Parathyroid adenoma (tissue), 2 donors: ENCODE data around the gene AGAP1.

Source experiments
- H2AFZ ChIP-seq: fragments of 300-600 bp; sonication (generic); one replicate; pipeline ENCODE4 v1.7.0; 2017; ENCODE audit warnings: antibody characterized with exemption, mild to moderate bottlenecking
- H3K27ac ChIP-seq: fragments of 300-600 bp; sonication (generic); one replicate; pipeline ENCODE4 v1.7.0; 2017
- H3K27me3 ChIP-seq: fragments of 300-600 bp; sonication (generic); one replicate; pipeline ENCODE4 v1.7.0; 2017; ENCODE audit warnings: low read length; ENCODE audit not compliant: control insufficient read depth, insufficient read depth
- H3K36me3 ChIP-seq: fragments of 300-600 bp; sonication (generic); one replicate; pipeline ENCODE4 v1.7.0; 2017; ENCODE audit warnings: low read length; ENCODE audit not compliant: control insufficient read depth, insufficient read depth
- H3K4me1 ChIP-seq: fragments of 300-600 bp; sonication (generic); one replicate; pipeline ENCODE4 v1.7.0; 2017; ENCODE audit warnings: control low read depth
- H3K4me2 ChIP-seq: fragments of 300-600 bp; sonication (generic); one replicate; pipeline ENCODE4 v1.7.0; 2017; ENCODE audit warnings: low read length
- H3K4me3 ChIP-seq: fragments of 300-600 bp; sonication (generic); one replicate; pipeline ENCODE4 v1.7.0; 2017; ENCODE audit warnings: low read depth, low read length
- H3K79me2 ChIP-seq: fragments of 300-600 bp; sonication (generic); one replicate; pipeline ENCODE4 v1.7.0; 2017; ENCODE audit warnings: control low read depth
- H3K9ac ChIP-seq: fragments of 300-600 bp; sonication (generic); one replicate; pipeline ENCODE4 v1.7.0; 2017; ENCODE audit warnings: mild to moderate bottlenecking
- H3K9me3 ChIP-seq: fragments of 300-600 bp; sonication (generic); one replicate; pipeline ENCODE4 v1.7.0; 2017; ENCODE audit warnings: low read length; ENCODE audit not compliant: control insufficient read depth
- TF ChIP-seq, protein P1 (sequence below): fragments of 300-600 bp; sonication (generic); IDR thresholded peaks from one replicate; pipeline ENCODE4 v1.7.0; 2017; ENCODE audit warnings: antibody characterized with exemption, mild to moderate bottlenecking
- donor health status: primary hyperparathyroidism.

The AGAP1 gene

GRCh38 chr2:235534678-235535422 is 41.0 kb downstream of the AGAP1 start:
- Histone ChIP-seq H3K4me3 (no peak overlapping the region), H3K79me2 (peaks cover 45% of the 10 kb centered on the region), H3K27me3 (no peaks in the 10 kb centered on the region), H2AFZ (no peak overlapping the region), H3K9ac (no peak overlapping the region), H3K4me2 (no peak overlapping the region), H3K9me3 (no peaks in the 10 kb centered on the region), H3K36me3 (no peaks in the 10 kb centered on the region), H3K4me1 (peaks cover 8% of the 10 kb centered on the region), H3K27ac (no peak overlapping the region)
- TF ChIP-seq, protein P1, sequence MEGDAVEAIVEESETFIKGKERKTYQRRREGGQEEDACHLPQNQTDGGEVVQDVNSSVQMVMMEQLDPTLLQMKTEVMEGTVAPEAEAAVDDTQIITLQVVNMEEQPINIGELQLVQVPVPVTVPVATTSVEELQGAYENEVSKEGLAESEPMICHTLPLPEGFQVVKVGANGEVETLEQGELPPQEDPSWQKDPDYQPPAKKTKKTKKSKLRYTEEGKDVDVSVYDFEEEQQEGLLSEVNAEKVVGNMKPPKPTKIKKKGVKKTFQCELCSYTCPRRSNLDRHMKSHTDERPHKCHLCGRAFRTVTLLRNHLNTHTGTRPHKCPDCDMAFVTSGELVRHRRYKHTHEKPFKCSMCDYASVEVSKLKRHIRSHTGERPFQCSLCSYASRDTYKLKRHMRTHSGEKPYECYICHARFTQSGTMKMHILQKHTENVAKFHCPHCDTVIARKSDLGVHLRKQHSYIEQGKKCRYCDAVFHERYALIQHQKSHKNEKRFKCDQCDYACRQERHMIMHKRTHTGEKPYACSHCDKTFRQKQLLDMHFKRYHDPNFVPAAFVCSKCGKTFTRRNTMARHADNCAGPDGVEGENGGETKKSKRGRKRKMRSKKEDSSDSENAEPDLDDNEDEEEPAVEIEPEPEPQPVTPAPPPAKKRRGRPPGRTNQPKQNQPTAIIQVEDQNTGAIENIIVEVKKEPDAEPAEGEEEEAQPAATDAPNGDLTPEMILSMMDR: no peak

DNA sequence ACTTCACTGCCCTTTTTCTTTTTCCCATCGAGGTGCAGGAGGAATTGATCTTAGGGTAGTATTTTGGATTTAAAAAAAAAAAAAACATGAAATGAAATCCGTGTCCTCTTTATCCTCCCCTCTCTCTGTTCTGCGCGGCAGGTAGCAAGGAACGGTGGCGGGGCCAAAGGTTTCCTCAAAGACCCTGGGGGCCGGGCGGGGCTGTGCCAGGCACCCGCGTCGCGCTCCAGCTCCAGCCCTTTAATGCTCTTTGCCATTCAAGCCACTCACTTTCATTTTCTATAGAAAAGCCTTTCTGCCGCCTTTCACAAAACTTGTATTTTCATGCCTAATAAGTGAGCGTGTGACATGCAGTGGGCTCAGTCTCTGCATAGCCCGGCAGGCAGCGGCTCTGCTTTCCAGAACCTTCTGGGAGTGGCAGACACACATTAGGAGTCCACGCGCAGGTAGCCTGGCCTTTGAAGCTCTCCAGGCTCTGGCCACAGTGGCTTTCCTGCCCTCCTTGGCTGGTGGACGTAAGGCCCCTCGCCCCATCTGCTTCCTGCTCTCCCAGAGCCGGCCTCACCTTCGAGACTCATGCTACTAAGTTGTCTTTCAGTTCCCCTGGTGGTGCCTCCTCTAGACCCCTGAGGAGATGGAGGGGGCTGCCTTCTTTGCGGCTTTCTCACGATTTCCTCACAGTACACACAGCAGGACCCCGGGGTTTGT is 41.7 kb downstream of the AGAP1 start:
- no peaks in the 10 kb centered on the region for H3K36me3 ChIP-seq
- peaks cover 8% of the 10 kb centered on the region for H3K4me1 ChIP-seq
- H3K9me3 ChIP-seq: no peaks in the 10 kb centered on the region
- no peak overlapping the region for H3K4me3 ChIP-seq
- no peak overlapping the region for H3K9ac ChIP-seq
- TF ChIP-seq, protein P1: no peak
- H2AFZ ChIP-seq: no peak overlapping the region
- no peaks in the 10 kb centered on the region for H3K27me3 ChIP-seq
- no peak overlapping the region for H3K27ac ChIP-seq
- peaks cover 45% of the 10 kb centered on the region for H3K79me2 ChIP-seq
- H3K4me2 ChIP-seq: no peak overlapping the region

DNA sequence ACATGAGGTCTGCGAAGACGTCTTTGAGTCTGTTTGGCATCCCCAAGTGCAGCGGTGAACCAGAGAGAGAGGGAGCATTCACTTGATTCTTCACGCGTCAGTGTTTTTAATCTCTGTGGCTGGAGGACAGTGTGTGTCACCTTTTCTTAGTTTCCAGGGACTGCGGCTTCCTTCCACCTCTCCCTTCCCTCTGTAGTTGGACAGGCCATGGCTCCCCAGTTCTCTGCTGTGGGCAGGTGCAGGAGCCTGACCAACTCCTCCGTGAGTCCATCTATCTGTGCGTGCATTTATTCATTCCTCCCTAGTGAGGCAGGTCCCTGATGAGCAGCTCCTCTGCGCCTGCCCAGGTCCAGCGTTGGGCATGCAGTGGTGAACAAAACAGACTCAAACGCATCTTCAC is 42.9 kb downstream of the AGAP1 start:
- Histone ChIP-seq H3K36me3 (no peaks in the 10 kb centered on the region), H3K79me2 (peaks cover 46% of the 10 kb centered on the region), H3K4me3 (no peak overlapping the region), H3K9ac (no peak overlapping the region), H3K4me1 (peaks cover 8% of the 10 kb centered on the region), H3K9me3 (no peaks in the 10 kb centered on the region), H3K27me3 (no peaks in the 10 kb centered on the region), H3K27ac (no peak overlapping the region), H2AFZ (no peak overlapping the region), H3K4me2 (no peak overlapping the region)
- TF ChIP-seq, protein P1: no peak

GRCh38 chr2:235537186-235537585 is 43.3 kb downstream of the AGAP1 start:
- no peak overlapping the region for H3K27ac ChIP-seq

More at GRCh38 chr2:235537186-235537585, 43.3 kb downstream of the AGAP1 start:
- Histone ChIP-seq H3K9me3 (no peaks in the 10 kb centered on the region), H3K27me3 (no peaks in the 10 kb centered on the region), H2AFZ (no peak overlapping the region), H3K79me2 (peaks cover 46% of the 10 kb centered on the region), H3K4me3 (no peak overlapping the region), H3K4me2 (no peak overlapping the region), H3K4me1 (peaks cover 8% of the 10 kb centered on the region), H3K36me3 (no peaks in the 10 kb centered on the region), H3K9ac (no peak overlapping the region)
- TF ChIP-seq, protein P1: no peak
